GM10266 (cell line): ENCODE data around the gene BATF.

Experiments
- DNase-seq: peaks from one replicate; pipeline ENCODE4 v3.0.0; 2012; ENCODE audit errors: extremely low spot score
- CTCF ChIP-seq: IDR thresholded peaks from 2 replicates; pipeline ENCODE4 v1.5.1; 2012; ENCODE audit warnings: mild to moderate bottlenecking, low read depth; ENCODE audit not compliant: control insufficient read depth, insufficient read depth; ENCODE audit errors: missing control alignments

The BATF gene

GRCh38 chr14:75535164-75535898 is 13.1 kb downstream of the BATF start:
- DNase-seq = no peak
- no peak for TF ChIP-seq CTCF

- DNase-seq = no peak
- TF ChIP-seq CTCF = no peak
These were observed 14.8 kb downstream of the BATF start for GRCh38 chr14:75537071-75537470.

- no peak for TF ChIP-seq CTCF
- DNase-seq = no peak
These were observed 16.9 kb downstream of the BATF start for GRCh38 chr14:75539162-75539560.

- peak; percentile 61 for DNase-seq
- no peak for TF ChIP-seq CTCF
These were observed 17.6 kb downstream of the BATF start for GRCh38 chr14:75539561-75540478.

- no peak for DNase-seq
- TF ChIP-seq CTCF = no peak
These were observed 18.2 kb downstream of the BATF start for GRCh38 chr14:75540479-75540851.

- peak; percentile 84 for DNase-seq
- no peak for TF ChIP-seq CTCF
These were observed 20.4 kb downstream of the BATF start for GRCh38 chr14:75542588-75543091.

GRCh38 chr14:75543253-75543652 is 21.0 kb downstream of the BATF start:
- DNase-seq = no peak
- TF ChIP-seq CTCF = no peak
